IMR-90 (cell line): ENCODE results near the gene SLC41A1. TPM values are rescaled to one million over a fixed set of nuclear protein-coding genes. Genes with fewer than 3 reads are reported as not detected.

Experiments
- ATAC-seq: fragments of 200-7000 bp; cut with Tn5 transposase; 2 replicates; pipeline ENCODE4 v1.9.1; 2020; ENCODE audit warnings: low read depth, mild to moderate bottlenecking, moderate library complexity
- BruUV-seq: library from RNA; stranded (reverse); fragments of 400-500 nt; replicated peaks from 2 replicates; lab custom pipeline; 2021; lab: Mats Ljungman, UMichigan
- CTCF ChIA-PET: fragments of 300-600 bp; formaldehyde crosslinking; extraction: SDS; loops from one replicate; lab custom pipeline; 2021; ENCODE audit warnings: antibody characterized with exemption; lab: Yijun Ruan, JAX
- POLR2A ChIA-PET: fragments of 300-600 bp; sonication (Branson Sonifier 250); formaldehyde crosslinking; loops from one replicate; lab custom pipeline; 2022; ENCODE audit warnings: antibody characterized with exemption; ENCODE audit not compliant: unreplicated experiment; lab: Charles Lee
- DNase-seq: peaks from one replicate; pipeline ENCODE4 v3.0.0; 2013
- H2AFZ ChIP-seq: replicated peaks from 2 replicates; pipeline ENCODE3; 2013; ENCODE audit warnings: low read length, mild to moderate bottlenecking; ENCODE audit not compliant: poor library complexity
- H2AK5ac ChIP-seq: 2 replicates; pipeline ENCODE4 v1.6.1; 2013; ENCODE audit warnings: low read depth, low read length, inconsistent platforms
- H2AK9ac ChIP-seq: replicated peaks from 2 replicates; pipeline ENCODE3; 2013; ENCODE audit warnings: mild to moderate bottlenecking, low read depth, low read length, moderate library complexity; ENCODE audit not compliant: poor library complexity
- H2BK120ac ChIP-seq: 2 replicates; pipeline ENCODE4 v1.6.1; 2013; ENCODE audit warnings: low read depth, low read length, inconsistent platforms
- H2BK15ac ChIP-seq: 3 replicates; pipeline ENCODE4 v1.6.1; 2013; ENCODE audit warnings: low read depth, low read length, inconsistent platforms
- H2BK20ac ChIP-seq: 2 replicates; pipeline ENCODE4 v1.6.1; 2013; ENCODE audit warnings: low read depth, mild to moderate bottlenecking, inconsistent platforms, low read length, moderate library complexity
- H2BK5ac ChIP-seq: 2 replicates; pipeline ENCODE4 v1.6.1; 2013; ENCODE audit warnings: mild to moderate bottlenecking, low read depth, low read length, inconsistent platforms; ENCODE audit not compliant: poor library complexity, severe bottlenecking
- H3K14ac ChIP-seq: replicated peaks from 2 replicates; pipeline ENCODE4 v1.6.1; 2013; ENCODE audit warnings: low read depth, low read length, inconsistent platforms
- H3K18ac ChIP-seq: 2 replicates; pipeline ENCODE4 v1.6.1; 2013; ENCODE audit warnings: low read depth, low read length, control low read depth
- H3K23ac ChIP-seq: 2 replicates; pipeline ENCODE4 v1.6.1; 2013; ENCODE audit warnings: low read depth, low read length, inconsistent platforms
- H3K27ac ChIP-seq: 2 replicates; pipeline ENCODE4 v1.5.1; 2013; ENCODE audit warnings: mild to moderate bottlenecking, control low read depth, low read length; ENCODE audit not compliant: insufficient read depth
- H3K27me3 ChIP-seq: 2 replicates; pipeline ENCODE4 v1.6.1; 2013; ENCODE audit warnings: low read length; ENCODE audit not compliant: control insufficient read depth, insufficient read depth
- H3K36me3 ChIP-seq: 2 replicates; pipeline ENCODE4 v1.6.1; 2013; ENCODE audit warnings: low read length, mixed read lengths; ENCODE audit not compliant: control insufficient read depth, insufficient read depth
- H3K4ac ChIP-seq: 2 replicates; pipeline ENCODE4 v1.6.1; 2013; ENCODE audit warnings: low read depth, low read length, inconsistent platforms
- H3K4me1 ChIP-seq: 2 replicates; pipeline ENCODE4 v1.6.1; 2013; ENCODE audit warnings: low read length, mixed read lengths; ENCODE audit not compliant: control insufficient read depth, insufficient read depth
- H3K4me2 ChIP-seq: 2 replicates; pipeline ENCODE4 v1.6.1; 2013; ENCODE audit warnings: low read depth, mild to moderate bottlenecking, control low read depth, low read length, moderate library complexity
- H3K4me3 ChIP-seq: 2 replicates; pipeline ENCODE4 v1.5.1; 2013; ENCODE audit warnings: low read depth, mild to moderate bottlenecking, control low read depth, low read length, moderate library complexity; ENCODE audit not compliant: insufficient read depth
- H3K56ac ChIP-seq: 2 replicates; pipeline ENCODE4 v1.6.1; 2013; ENCODE audit warnings: low read length, inconsistent platforms; ENCODE audit not compliant: insufficient read depth; ENCODE audit errors: extremely low read depth
- H3K79me1 ChIP-seq, 2 experiments: 2 replicates each; pipeline ENCODE4 v1.6.1; 2013; ENCODE audit warnings: low read length in 2 of 2, inconsistent platforms in 1 of 2, low read depth in 1 of 2
- H3K9ac ChIP-seq: 2 replicates; pipeline ENCODE4 v1.6.1; 2013; ENCODE audit warnings: low read depth, low read length, control low read depth
- H3K9me1 ChIP-seq: 2 replicates; pipeline ENCODE4 v1.6.1; 2013; ENCODE audit warnings: low read length, inconsistent platforms; ENCODE audit not compliant: insufficient read depth
- H3K9me3 ChIP-seq: 2 replicates; pipeline ENCODE4 v1.6.1; 2013; ENCODE audit warnings: low read length; ENCODE audit not compliant: control insufficient read depth, insufficient read depth
- H4K20me1 ChIP-seq: 2 replicates; pipeline ENCODE4 v1.6.1; 2013; ENCODE audit warnings: low read length, inconsistent platforms; ENCODE audit not compliant: insufficient read depth
- H4K5ac ChIP-seq: 2 replicates; pipeline ENCODE4 v1.6.1; 2013; ENCODE audit warnings: mild to moderate bottlenecking, low read depth, low read length, control low read depth
- H4K8ac ChIP-seq, 2 experiments: 2 replicates each; pipeline ENCODE4 v1.6.1; 2013; ENCODE audit warnings: low read depth in 2 of 2, low read length in 2 of 2, control low read depth in 1 of 2, inconsistent platforms in 1 of 2
- H4K91ac ChIP-seq: 2 replicates; pipeline ENCODE4 v1.6.1; 2013; ENCODE audit warnings: low read depth, low read length, inconsistent platforms; ENCODE audit not compliant: insufficient read depth
- BHLHE40 ChIP-seq: fragments of 150-350 bp; IDR thresholded peaks from 2 replicates; pipeline ENCODE4 v1.6.1; 2016; ENCODE audit warnings: mild to moderate bottlenecking, low read depth, low read length
- CEBPB ChIP-seq: IDR thresholded peaks from 2 replicates; pipeline ENCODE4 v1.6.1; 2012; ENCODE audit warnings: low read depth, low read length, improper control_type of control experiment
- CHD1 ChIP-seq: IDR thresholded peaks from 2 replicates; pipeline ENCODE4 v1.6.1; 2012; ENCODE audit warnings: low read depth, low read length, improper control_type of control experiment
- FOS ChIP-seq: fragments of 150-350 bp; IDR thresholded peaks from 2 replicates; pipeline ENCODE4 v1.6.1; 2016; ENCODE audit warnings: low read depth, low read length
- MAFK ChIP-seq: IDR thresholded peaks from 2 replicates; pipeline ENCODE4 v1.6.1; 2012; ENCODE audit warnings: low read depth, low read length, improper control_type of control experiment
- MAZ ChIP-seq: IDR thresholded peaks from 2 replicates; pipeline ENCODE4 v1.6.1; 2012; ENCODE audit warnings: low read depth, mild to moderate bottlenecking, low read length, improper control_type of control experiment, moderate library complexity, borderline replicate concordance
- MXI1 ChIP-seq: IDR thresholded peaks from 2 replicates; pipeline ENCODE4 v1.6.1; 2012; ENCODE audit warnings: low read depth, mild to moderate bottlenecking, low read length, moderate library complexity, borderline replicate concordance
- NFE2L2 ChIP-seq: fragments of 150-350 bp; IDR thresholded peaks from 2 replicates; pipeline ENCODE4 v1.6.1; 2016; ENCODE audit warnings: low read depth, mild to moderate bottlenecking, low read length
- POLR2A ChIP-seq: IDR thresholded peaks from 2 replicates; pipeline ENCODE4 v1.6.1; 2012; ENCODE audit warnings: mild to moderate bottlenecking, low read depth, low read length
- RAD21 ChIP-seq: IDR thresholded peaks from 2 replicates; pipeline ENCODE4 v1.6.1; 2012; ENCODE audit warnings: low read length, improper control_type of control experiment
- RCOR1 ChIP-seq: IDR thresholded peaks from 2 replicates; pipeline ENCODE4 v1.6.1; 2012; ENCODE audit warnings: mild to moderate bottlenecking, low read length, improper control_type of control experiment; ENCODE audit not compliant: insufficient replicate concordance
- RFX5 ChIP-seq: IDR thresholded peaks from 2 replicates; pipeline ENCODE4 v1.8.0; 2012; ENCODE audit warnings: low read depth, mild to moderate bottlenecking, low read length, moderate library complexity
- SMC3 ChIP-seq: fragments of 150-350 bp; IDR thresholded peaks from 2 replicates; pipeline ENCODE4 v1.6.1; 2016; ENCODE audit warnings: low read depth, mild to moderate bottlenecking, antibody characterized with exemption, low read length, moderate library complexity
- WGBS, 2 experiments: methylation state at CpG; one replicate each; pipeline versions ENCODE4 v1.1.5 to v1.1.7; 2013; ENCODE audit warnings: missing lambda C conversion rate in 2 of 2; ENCODE audit not compliant: insufficient read length in 1 of 2; ENCODE audit errors: extremely low coverage in 2 of 2; 5-methylcytosine and 5-hydroxymethylcytosine counted together
- dilution Hi-C: fragments of 300-500 bp; cut with HindIII; formaldehyde crosslinking; loops from one replicate; pipeline ENCODE4 v1.14.3; 2018; ENCODE audit warnings: low sequenced_read_pairs; ENCODE audit not compliant: unreplicated experiment
- in situ Hi-C: fragments of 300-500 bp; cut with MboI; formaldehyde crosslinking; loops from 3 replicates; pipeline ENCODE4 v1.14.3; 2019; ENCODE audit warnings: low sequenced_read_pairs, inconsistent platforms, mixed read lengths
- intact Hi-C: fragments of 100-400 bp; cut with micrococcal nuclease; formaldehyde crosslinking; loops from 2 replicates; pipeline ENCODE4 v1.10.0; 2022
- polyA plus RNA-seq, 3 experiments: library from polyadenylated mRNA; depleted of rRNA; stranded (reverse); fragments of >200 nt; gene quantifications; 2 replicates each; pipeline ENCODE4 v1.2.3, GENCODE V29; 2012; ENCODE audit warnings: low replicate concordance in 1 of 3
- total RNA-seq: library from RNA; depleted of rRNA; stranded (reverse); fragments of >200 nt; gene quantifications from 2 replicates; pipeline ENCODE4 v1.2.3, GENCODE V29; 2012
- TF ChIP-seq, protein P1 (sequence below): conservative IDR thresholded peaks from 2 replicates; pipeline ENCODE4 v1.5.1; 2012; ENCODE audit warnings: mild to moderate bottlenecking, low read depth, low read length, improper control_type of control experiment
- TF ChIP-seq, protein P2 (sequence below): fragments of 150-350 bp; IDR thresholded peaks from 2 replicates; pipeline ENCODE4 v1.6.1; 2016; ENCODE audit warnings: low read depth, mild to moderate bottlenecking, low read length, moderate library complexity, borderline replicate concordance
- TF ChIP-seq, protein P3 (sequence below): fragments of 150-350 bp; IDR thresholded peaks from 2 replicates; pipeline ENCODE4 v1.6.1; 2017; ENCODE audit warnings: mild to moderate bottlenecking, antibody characterized with exemption, low read length, low read depth

Gene SLC41A1
- total and polyA plus RNA-seq, 2 of the 4 experiments (the other 2 are of a cell fraction): 6.3 to 26.3 TPM

DNA sequence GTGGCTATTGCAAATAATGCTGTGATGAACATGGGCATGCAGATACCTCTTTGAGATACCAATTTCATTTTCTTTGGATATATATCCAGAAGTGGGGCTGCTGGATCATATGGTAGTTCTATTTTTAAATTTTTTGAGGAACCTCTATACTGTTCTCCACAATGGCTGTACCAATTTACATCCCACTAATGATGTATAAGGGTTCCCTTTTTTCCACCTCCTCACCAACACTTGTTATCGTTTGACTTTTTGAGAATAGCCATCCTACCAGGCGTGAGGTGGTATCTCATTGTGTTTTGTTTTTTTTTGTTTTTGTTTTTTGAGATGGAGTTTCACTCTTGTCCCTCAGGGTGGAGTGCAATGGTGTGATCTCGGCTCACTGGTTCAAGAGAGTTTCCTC is 56.4 kb downstream of the SLC41A1 start:
- in situ Hi-C loops: no loop called here
- Histone ChIP-seq H3K56ac (no peak overlapping the region), H4K20me1 (no peaks in the 10 kb centered on the region), H2BK20ac (no peak overlapping the region), H3K9me1 (no peaks in the 10 kb centered on the region), H3K4me3 (no peak overlapping the region), H3K36me3 (no peaks in the 10 kb centered on the region), H2BK120ac (no peak overlapping the region), H3K27ac (no peak overlapping the region), H4K8ac (no peak overlapping the region), H3K79me1 (no peaks in the 10 kb centered on the region; a peak in 1 of 4 replicates), H3K18ac (no peak overlapping the region), H2AFZ (no peak overlapping the region), H3K4me1 (no peaks in the 10 kb centered on the region), H4K91ac (no peak overlapping the region), H3K14ac (no peak overlapping the region), H2AK9ac (no peak overlapping the region), H3K27me3 (no peaks in the 10 kb centered on the region; the same call in 1 of the 2 replicates), H2BK5ac (no peak overlapping the region), H4K5ac (no peak overlapping the region), H2BK15ac (no peak overlapping the region), H3K9me3 (no peaks in the 10 kb centered on the region), H3K9ac (no peak overlapping the region), H3K4me2 (no peak overlapping the region), H3K23ac (no peak overlapping the region), H3K4ac (no peak overlapping the region), H2AK5ac (no peak overlapping the region)
- TF ChIP-seq NFE2L2 (no peak), CEBPB (no peak), POLR2A (no peak), FOS (no peak), RAD21 (no peak), BHLHE40 (no peak), CHD1 (no peak), RFX5 (no peak), MXI1 (no peak), RCOR1 (no peak), MAZ (no peak), SMC3 (no peak), MAFK (no peak)
- TF ChIP-seq, protein P1, sequence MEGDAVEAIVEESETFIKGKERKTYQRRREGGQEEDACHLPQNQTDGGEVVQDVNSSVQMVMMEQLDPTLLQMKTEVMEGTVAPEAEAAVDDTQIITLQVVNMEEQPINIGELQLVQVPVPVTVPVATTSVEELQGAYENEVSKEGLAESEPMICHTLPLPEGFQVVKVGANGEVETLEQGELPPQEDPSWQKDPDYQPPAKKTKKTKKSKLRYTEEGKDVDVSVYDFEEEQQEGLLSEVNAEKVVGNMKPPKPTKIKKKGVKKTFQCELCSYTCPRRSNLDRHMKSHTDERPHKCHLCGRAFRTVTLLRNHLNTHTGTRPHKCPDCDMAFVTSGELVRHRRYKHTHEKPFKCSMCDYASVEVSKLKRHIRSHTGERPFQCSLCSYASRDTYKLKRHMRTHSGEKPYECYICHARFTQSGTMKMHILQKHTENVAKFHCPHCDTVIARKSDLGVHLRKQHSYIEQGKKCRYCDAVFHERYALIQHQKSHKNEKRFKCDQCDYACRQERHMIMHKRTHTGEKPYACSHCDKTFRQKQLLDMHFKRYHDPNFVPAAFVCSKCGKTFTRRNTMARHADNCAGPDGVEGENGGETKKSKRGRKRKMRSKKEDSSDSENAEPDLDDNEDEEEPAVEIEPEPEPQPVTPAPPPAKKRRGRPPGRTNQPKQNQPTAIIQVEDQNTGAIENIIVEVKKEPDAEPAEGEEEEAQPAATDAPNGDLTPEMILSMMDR: no peak
- TF ChIP-seq, protein P2, sequence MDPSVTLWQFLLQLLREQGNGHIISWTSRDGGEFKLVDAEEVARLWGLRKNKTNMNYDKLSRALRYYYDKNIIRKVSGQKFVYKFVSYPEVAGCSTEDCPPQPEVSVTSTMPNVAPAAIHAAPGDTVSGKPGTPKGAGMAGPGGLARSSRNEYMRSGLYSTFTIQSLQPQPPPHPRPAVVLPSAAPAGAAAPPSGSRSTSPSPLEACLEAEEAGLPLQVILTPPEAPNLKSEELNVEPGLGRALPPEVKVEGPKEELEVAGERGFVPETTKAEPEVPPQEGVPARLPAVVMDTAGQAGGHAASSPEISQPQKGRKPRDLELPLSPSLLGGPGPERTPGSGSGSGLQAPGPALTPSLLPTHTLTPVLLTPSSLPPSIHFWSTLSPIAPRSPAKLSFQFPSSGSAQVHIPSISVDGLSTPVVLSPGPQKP: no peak
- TF ChIP-seq, protein P3, sequence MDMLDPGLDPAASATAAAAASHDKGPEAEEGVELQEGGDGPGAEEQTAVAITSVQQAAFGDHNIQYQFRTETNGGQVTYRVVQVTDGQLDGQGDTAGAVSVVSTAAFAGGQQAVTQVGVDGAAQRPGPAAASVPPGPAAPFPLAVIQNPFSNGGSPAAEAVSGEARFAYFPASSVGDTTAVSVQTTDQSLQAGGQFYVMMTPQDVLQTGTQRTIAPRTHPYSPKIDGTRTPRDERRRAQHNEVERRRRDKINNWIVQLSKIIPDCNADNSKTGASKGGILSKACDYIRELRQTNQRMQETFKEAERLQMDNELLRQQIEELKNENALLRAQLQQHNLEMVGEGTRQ: no peak
- CTCF ChIA-PET: no interaction called here
- dilution Hi-C loops: no loop called here
- POLR2A ChIA-PET: no interaction called here
- BruUV-seq: no TSS peak
- WGBS, 2 experiments: no CpG with 5 or more reads among the region's 3 CpGs
- intact Hi-C loops: no loop called here
- no peak for DNase-seq
- ATAC-seq: no peak
